Choroid plexus epithelial cell (primary cell): ENCODE measurements around the gene ZNF784.

Experiments
- DNase-seq: peaks from one replicate; pipeline ENCODE4 v3.0.0-alpha.2; 2010; ENCODE audit warnings: low read depth
- H3K4me3 ChIP-seq: 2 replicates; pipeline ENCODE4 v1.5.1; 2011; ENCODE audit warnings: low read depth, mild to moderate bottlenecking, control low read depth, low read length, moderate library complexity
- TF ChIP-seq, protein P1 (sequence below): conservative IDR thresholded peaks from 2 replicates; pipeline ENCODE4 v1.5.1; 2011; ENCODE audit warnings: low read depth, mild to moderate bottlenecking, control low read depth, inconsistent platforms, low read length, moderate library complexity

Gene ZNF784

DNA sequence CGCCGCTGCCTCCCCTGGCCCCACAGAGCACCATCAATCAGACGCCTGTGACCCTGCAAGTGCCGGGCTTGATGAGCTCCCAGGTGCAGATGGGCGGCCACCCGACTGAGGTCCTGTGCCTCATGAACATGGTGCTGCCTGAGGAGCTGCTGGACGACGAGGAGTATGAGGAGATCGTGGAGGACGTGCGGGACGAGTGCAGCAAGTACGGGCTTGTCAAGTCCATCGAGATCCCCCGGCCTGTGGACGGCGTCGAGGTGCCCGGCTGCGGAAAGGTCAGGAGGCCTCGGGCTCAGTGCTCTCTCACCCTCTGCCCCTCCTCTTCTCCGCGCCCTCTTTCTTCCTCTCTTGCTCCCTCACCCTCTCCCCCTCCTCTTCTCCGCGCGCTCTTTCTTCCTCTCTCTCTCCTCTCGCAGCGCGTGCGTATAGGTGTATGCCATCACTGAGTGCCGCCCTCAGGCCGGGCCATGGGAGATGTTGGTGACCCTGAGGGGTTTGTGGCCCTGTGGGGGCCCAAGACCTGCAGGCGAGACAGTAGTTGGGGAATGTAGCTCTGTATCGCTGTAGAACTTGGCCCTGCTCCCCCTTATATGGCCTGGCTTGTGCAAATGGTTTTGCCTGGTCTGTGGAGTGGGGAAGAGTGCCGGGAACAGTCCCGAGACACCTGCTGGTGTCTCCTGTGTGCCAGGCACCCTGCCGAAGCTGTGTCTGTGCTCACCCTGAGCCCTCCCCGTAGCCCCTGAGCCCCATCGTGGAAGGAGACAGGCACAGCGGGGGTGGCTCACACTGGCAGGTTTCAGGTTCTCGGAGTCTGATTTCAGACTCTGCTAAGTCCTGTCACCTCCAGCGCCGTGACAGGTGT, 45.3 kb upstream of the ZNF784 start:
- TF ChIP-seq, protein P1, sequence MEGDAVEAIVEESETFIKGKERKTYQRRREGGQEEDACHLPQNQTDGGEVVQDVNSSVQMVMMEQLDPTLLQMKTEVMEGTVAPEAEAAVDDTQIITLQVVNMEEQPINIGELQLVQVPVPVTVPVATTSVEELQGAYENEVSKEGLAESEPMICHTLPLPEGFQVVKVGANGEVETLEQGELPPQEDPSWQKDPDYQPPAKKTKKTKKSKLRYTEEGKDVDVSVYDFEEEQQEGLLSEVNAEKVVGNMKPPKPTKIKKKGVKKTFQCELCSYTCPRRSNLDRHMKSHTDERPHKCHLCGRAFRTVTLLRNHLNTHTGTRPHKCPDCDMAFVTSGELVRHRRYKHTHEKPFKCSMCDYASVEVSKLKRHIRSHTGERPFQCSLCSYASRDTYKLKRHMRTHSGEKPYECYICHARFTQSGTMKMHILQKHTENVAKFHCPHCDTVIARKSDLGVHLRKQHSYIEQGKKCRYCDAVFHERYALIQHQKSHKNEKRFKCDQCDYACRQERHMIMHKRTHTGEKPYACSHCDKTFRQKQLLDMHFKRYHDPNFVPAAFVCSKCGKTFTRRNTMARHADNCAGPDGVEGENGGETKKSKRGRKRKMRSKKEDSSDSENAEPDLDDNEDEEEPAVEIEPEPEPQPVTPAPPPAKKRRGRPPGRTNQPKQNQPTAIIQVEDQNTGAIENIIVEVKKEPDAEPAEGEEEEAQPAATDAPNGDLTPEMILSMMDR: no peak
- no peak for DNase-seq
- H3K4me3 ChIP-seq: no peak overlapping the region

DNA sequence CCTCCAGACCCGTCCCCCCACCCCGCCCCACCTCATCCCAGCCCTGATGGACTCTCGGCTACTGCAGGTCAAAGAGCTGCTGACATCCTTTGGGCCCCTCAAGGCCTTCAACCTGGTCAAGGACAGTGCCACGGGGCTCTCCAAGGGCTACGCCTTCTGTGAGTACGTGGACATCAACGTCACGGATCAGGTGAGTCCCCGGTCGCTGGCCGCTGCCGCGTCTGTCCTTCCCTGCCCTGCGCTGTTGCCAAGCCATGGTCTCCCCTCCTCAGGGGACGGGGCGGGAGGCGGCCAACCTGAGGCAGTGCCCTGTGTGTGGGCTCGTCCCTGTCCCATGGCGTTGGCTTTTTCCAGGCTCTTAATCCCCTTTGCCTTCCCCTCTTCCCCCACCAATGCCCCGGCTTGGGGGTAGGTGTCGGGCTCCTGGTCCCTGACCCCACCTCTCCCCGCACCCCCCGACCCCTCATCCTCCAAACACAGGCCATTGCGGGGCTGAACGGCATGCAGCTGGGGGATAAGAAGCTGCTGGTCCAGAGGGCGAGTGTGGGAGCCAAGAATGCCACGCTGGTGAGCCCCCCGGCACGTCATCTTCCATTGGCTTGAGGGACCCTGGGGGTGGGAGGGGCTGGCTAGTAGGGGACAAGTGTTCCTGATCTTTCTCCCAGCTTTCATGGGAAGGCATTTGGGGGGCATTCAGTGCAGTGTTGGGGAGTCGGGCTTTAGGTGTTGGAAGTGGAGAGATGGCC, 44.4 kb upstream of the ZNF784 start:
- no peak overlapping the region for H3K4me3 ChIP-seq
- DNase-seq: no peak
- TF ChIP-seq, protein P1: no peak

DNA sequence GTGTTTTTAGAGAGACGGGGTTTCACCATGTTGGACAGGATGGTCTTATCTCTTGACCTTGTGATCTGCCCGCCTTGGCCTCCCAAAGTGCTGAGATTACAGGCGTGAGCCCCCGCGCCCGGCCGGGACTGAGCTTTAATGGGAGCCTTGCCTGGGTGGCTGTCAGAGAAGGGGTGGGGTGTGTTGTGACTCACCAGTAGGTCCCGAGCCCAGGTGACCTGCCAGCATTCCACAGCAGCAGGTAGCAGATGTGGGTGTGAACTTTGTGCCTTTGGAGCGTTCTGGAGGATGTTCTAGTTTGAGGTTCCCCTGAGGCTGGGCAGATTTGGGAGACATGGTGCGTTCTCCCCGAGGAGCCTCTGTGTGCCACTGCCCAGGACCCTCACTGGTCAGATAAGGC, 43.6 kb upstream of the ZNF784 start:
- no peak for DNase-seq
- H3K4me3 ChIP-seq: no peak overlapping the region
- TF ChIP-seq, protein P1: no peak

DNA sequence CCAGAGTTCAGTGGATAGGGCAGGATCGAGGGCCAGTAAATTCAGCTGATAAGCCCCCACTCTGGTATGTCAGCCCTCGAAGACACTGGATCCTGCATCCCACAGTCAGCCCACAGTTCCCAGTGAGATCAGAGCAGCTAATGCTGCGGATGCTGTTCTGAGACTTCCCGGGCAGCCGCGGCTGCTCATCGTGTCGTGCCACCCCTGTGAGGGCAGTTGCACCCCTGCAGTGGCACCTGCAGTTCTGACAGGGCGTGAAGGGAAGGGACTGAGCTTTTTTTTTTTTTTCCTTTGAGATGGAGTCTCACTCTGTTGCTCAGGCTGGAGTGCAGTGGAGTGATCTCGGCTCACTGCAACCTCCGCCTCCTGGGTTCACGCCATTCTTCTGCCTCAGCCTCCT, 43.1 kb upstream of the ZNF784 start:
- TF ChIP-seq, protein P1: no peak
- H3K4me3 ChIP-seq: no peak overlapping the region
- DNase-seq: no peak

DNA sequence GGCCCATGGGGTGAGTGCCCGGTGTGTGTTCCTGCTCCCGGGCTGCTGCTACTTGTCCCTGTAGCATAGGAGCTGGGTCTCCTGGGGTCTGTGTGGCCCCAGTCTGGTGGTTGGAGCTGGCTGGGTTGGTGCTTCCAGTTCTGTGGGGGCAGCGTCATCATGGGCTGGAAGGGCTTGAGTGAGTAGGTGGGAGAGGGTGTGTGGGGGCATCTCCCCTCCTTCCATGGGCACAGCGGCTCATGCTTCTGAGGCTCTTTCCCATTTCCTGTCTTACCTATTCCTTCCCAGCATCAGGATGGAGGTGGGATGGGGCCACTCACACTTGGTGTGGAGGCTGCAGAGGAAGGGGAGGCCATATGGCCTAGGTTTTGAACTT, 42.6 kb upstream of the ZNF784 start:
- H3K4me3 ChIP-seq: no peak overlapping the region
- TF ChIP-seq, protein P1: no peak
- no peak for DNase-seq

DNA sequence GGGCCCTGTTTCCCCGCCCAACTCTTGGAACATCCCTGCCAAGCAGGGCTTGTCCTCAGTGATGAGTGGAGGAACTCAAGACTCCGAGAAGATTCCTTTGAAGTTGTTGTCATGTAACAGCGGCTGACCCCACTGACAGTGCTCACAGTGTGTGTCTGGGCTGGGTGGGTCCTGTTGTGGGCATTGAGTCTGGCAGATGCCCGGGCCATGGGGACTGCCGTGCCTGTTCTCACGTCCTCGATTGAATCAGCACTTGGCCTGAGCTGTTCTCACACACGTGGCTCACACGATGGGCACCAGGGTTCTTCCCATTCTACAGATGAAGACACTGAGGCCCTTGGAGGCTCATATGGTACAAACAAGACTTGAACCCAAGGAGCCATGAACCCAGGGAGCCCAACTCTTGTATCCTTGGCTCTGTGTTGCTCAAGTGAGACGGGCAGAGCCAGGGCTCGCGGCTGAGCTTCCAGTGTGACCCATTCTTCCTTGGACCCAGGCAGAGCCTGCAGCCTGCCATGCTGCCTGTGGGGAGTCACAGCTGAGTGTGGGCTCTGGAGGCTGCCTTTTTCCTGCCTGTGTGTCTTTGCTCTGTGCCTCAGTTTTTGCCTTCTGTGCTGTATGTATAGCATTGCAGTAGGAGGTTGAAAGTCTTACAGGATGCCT, 42.1 kb upstream of the ZNF784 start:
- no peak overlapping the region for H3K4me3 ChIP-seq
- no peak for DNase-seq
- TF ChIP-seq, protein P1: no peak
